T-helper 17 cell (primary cell): ENCODE measurements around the gene MTHFSD. TPM values are rescaled to one million over a fixed set of nuclear protein-coding genes. Genes with fewer than 3 reads are reported as not detected.
A peak's percentile ranks its signal among the peaks of the same experiment; 100 is the strongest.

Source experiments
- ATAC-seq: fragments of 150-1000 bp; cut with Tn5 transposase; 2 replicates; pipeline ENCODE4 v1.10.0; 2021; ENCODE audit warnings: mild to moderate bottlenecking, moderate library complexity
- DNase-seq, 3 donors: peaks; one replicate each; pipeline versions ENCODE4 v3.0.0 to v3.0.0-alpha.2; 2020 to 2021
- H3K9me3 ChIP-seq: one replicate; pipeline ENCODE4 v1.7.0; 2013; ENCODE audit warnings: low read length, mild to moderate bottlenecking; ENCODE audit not compliant: control insufficient read depth, poor library complexity, severe bottlenecking
- H3K27ac Mint-ChIP-seq: one replicate; pipeline ENCODE4 v1.8.0; 2022; ENCODE audit warnings: mild to moderate bottlenecking, moderate library complexity, mixed read lengths
- H3K27me3 Mint-ChIP-seq: one replicate; pipeline ENCODE4 v1.8.0; 2022; ENCODE audit warnings: mixed read lengths
- H3K36me3 Mint-ChIP-seq: one replicate; pipeline ENCODE4 v1.8.0; 2022; ENCODE audit warnings: low read depth, mixed read lengths
- H3K4me1 Mint-ChIP-seq: one replicate; pipeline ENCODE4 v1.8.0; 2022; ENCODE audit warnings: mild to moderate bottlenecking, mixed read lengths
- H3K4me3 Mint-ChIP-seq: one replicate; pipeline ENCODE4 v1.8.0; 2022; ENCODE audit warnings: mild to moderate bottlenecking, moderate library complexity, mixed read lengths
- total RNA-seq, 4 donors: library from RNA in 2 of 4; stranded (reverse) in 2 of 4; gene quantifications; one replicate each; pipeline ENCODE4 v1.2.3 and lab custom pipeline; 2022 to 2026

The MTHFSD gene
- total RNA-seq, 2 donors from 2014 or later = 10.8 to 13.1 TPM

GRCh38 chr16:86578061-86578599 lies 23.1 kb upstream of the MTHFSD start, which contains the start of gene FOXL1:
FOXL1 (plus strand) TSS chr16:86578549; CDS start chr16:86578724, 175 bp downstream.
- Mint-ChIP-seq H3K27me3 (peaks cover 90% of the 10 kb centered on the region), H3K4me3 (peak within 1 kb of the TSS; percentile 61), H3K36me3 (peaks cover 4% of the 10 kb centered on the region), H3K27ac (no peak within 1 kb of the TSS), H3K4me1 (peaks cover 7% of the 10 kb centered on the region)
- DNase-seq (no peak), ATAC-seq (no peak)
- H3K9me3 ChIP-seq = no peaks in the 10 kb centered on the region

GRCh38 chr16:86577314-86577971 lies 22.4 kb upstream of the MTHFSD start:
- Mint-ChIP-seq H3K36me3 (peaks cover 4% of the 10 kb centered on the region), H3K27me3 (peaks cover 93% of the 10 kb centered on the region), H3K27ac (no peak overlapping the region), H3K4me1 (peaks cover 7% of the 10 kb centered on the region), H3K4me3 (peak overlapping the region; percentile 61)
- H3K9me3 ChIP-seq = no peaks in the 10 kb centered on the region
- DNase-seq = no peak
- no peak for ATAC-seq

GRCh38 chr16:86576591-86577313 lies 21.7 kb upstream of the MTHFSD start:
- Mint-ChIP-seq H3K4me3 (peak overlapping the region; percentile 83), H3K36me3 (peaks cover 4% of the 10 kb centered on the region), H3K27me3 (peaks cover 96% of the 10 kb centered on the region), H3K27ac (no peak overlapping the region), H3K4me1 (peaks cover 7% of the 10 kb centered on the region)
- H3K9me3 ChIP-seq = no peaks in the 10 kb centered on the region
- no peak for DNase-seq
- ATAC-seq = no peak

- Mint-ChIP-seq H3K27ac (no peak overlapping the region), H3K27me3 (peaks cover 96% of the 10 kb centered on the region), H3K36me3 (peaks cover 4% of the 10 kb centered on the region), H3K4me3 (peak overlapping the region; percentile 83), H3K4me1 (peaks cover 7% of the 10 kb centered on the region)
- no peaks in the 10 kb centered on the region for H3K9me3 ChIP-seq
- DNase-seq = peak in 1 of 3 donors; percentile 23
- peak; percentile 66 for ATAC-seq
Observed at GRCh38 chr16:86575754-86576557, 20.9 kb upstream of the MTHFSD start.

GRCh38 chr16:86575095-86575685 lies 20.2 kb upstream of the MTHFSD start:
- no peak for ATAC-seq
- H3K4me1 Mint-ChIP-seq = peaks cover 7% of the 10 kb centered on the region
- DNase-seq = no peak
- H3K4me3 Mint-ChIP-seq = no peak overlapping the region
- no peak overlapping the region for H3K27ac Mint-ChIP-seq
- peaks cover 95% of the 10 kb centered on the region for H3K27me3 Mint-ChIP-seq
- peaks cover 4% of the 10 kb centered on the region for H3K36me3 Mint-ChIP-seq
- H3K9me3 ChIP-seq = no peaks in the 10 kb centered on the region

- ATAC-seq = no peak
- no peak overlapping the region for H3K27ac Mint-ChIP-seq
- no peak for DNase-seq
- peaks cover 7% of the 10 kb centered on the region for H3K4me1 Mint-ChIP-seq
- H3K27me3 Mint-ChIP-seq = peaks cover 94% of the 10 kb centered on the region
- H3K4me3 Mint-ChIP-seq = no peak overlapping the region
- peaks cover 4% of the 10 kb centered on the region for H3K36me3 Mint-ChIP-seq
- H3K9me3 ChIP-seq = no peaks in the 10 kb centered on the region
Observed at GRCh38 chr16:86574646-86575045, 19.6 kb upstream of the MTHFSD start.

- H3K9me3 ChIP-seq = no peaks in the 10 kb centered on the region
- Mint-ChIP-seq H3K4me3 (no peak overlapping the region), H3K36me3 (peaks cover 4% of the 10 kb centered on the region), H3K4me1 (peaks cover 7% of the 10 kb centered on the region), H3K27ac (no peak overlapping the region), H3K27me3 (peaks cover 98% of the 10 kb centered on the region)
- DNase-seq (no peak), ATAC-seq (no peak)
Observed at GRCh38 chr16:86573646-86574508, 18.8 kb upstream of the MTHFSD start.

- Mint-ChIP-seq H3K4me1 (peaks cover 5% of the 10 kb centered on the region), H3K27ac (no peak overlapping the region), H3K27me3 (peaks cover 94% of the 10 kb centered on the region), H3K36me3 (peaks cover 3% of the 10 kb centered on the region), H3K4me3 (no peak overlapping the region)
- no peaks in the 10 kb centered on the region for H3K9me3 ChIP-seq
- DNase-seq = no peak
- ATAC-seq = no peak
Observed at GRCh38 chr16:86573215-86573614, 18.2 kb upstream of the MTHFSD start.

- Mint-ChIP-seq H3K27me3 (peaks cover 88% of the 10 kb centered on the region), H3K27ac (no peak overlapping the region), H3K4me3 (no peak overlapping the region), H3K36me3 (no peaks in the 10 kb centered on the region), H3K4me1 (peaks cover 3% of the 10 kb centered on the region)
- ATAC-seq (no peak), DNase-seq (no peak)
- H3K9me3 ChIP-seq = no peaks in the 10 kb centered on the region
Observed at GRCh38 chr16:86572606-86573005, 17.6 kb upstream of the MTHFSD start.

GRCh38 chr16:86572041-86572521 lies 17.0 kb upstream of the MTHFSD start:
- Mint-ChIP-seq H3K4me1 (peaks cover 5% of the 10 kb centered on the region), H3K27me3 (peaks cover 82% of the 10 kb centered on the region), H3K4me3 (no peak overlapping the region), H3K27ac (no peak overlapping the region), H3K36me3 (no peaks in the 10 kb centered on the region)
- DNase-seq (no peak), ATAC-seq (no peak)
- H3K9me3 ChIP-seq = no peaks in the 10 kb centered on the region

GRCh38 chr16:86571530-86571915 lies 16.5 kb upstream of the MTHFSD start:
- Mint-ChIP-seq H3K27me3 (peaks cover 77% of the 10 kb centered on the region), H3K4me3 (no peak overlapping the region), H3K4me1 (peaks cover 5% of the 10 kb centered on the region), H3K36me3 (no peaks in the 10 kb centered on the region), H3K27ac (no peak overlapping the region)
- DNase-seq = no peak
- no peaks in the 10 kb centered on the region for H3K9me3 ChIP-seq
- no peak for ATAC-seq
